Measurements from ENCODE around the gene ALPK3.

The ALPK3 gene

GRCh38 chr15:84821501-84822021 lies 4.4 kb downstream of the ALPK3 start:
- TF ChIP-seq JUND (IDR thresholded peaks at IDR 0.05; ENCODE audit: low read depth), result no peak
- in situ Hi-C loops (cut with HindIII; ENCODE audit: low pct_unique_long_range_greater_than_20kb, low sequenced_read_pairs), result no loop called here
- peak in 1 of 2 experiments; percentile 13 for DNase-seq (ENCODE audit: low read depth in 1 of 2, low spot score in 1 of 2)

GRCh38 chr15:84822653-84823281 lies 5.6 kb downstream of the ALPK3 start:
- in situ Hi-C loops (cut with HindIII; ENCODE audit: low pct_unique_long_range_greater_than_20kb, low sequenced_read_pairs), result no loop called here
- TF ChIP-seq JUND (IDR thresholded peaks at IDR 0.05; ENCODE audit: low read depth), result no peak
- DNase-seq (ENCODE audit: low read depth in 1 of 2, low spot score in 1 of 2), result no peak

GRCh38 chr15:84823282-84823878 lies 6.2 kb downstream of the ALPK3 start:
- TF ChIP-seq JUND (IDR thresholded peaks at IDR 0.05; ENCODE audit: low read depth), result no peak
- in situ Hi-C loops (cut with HindIII; ENCODE audit: low pct_unique_long_range_greater_than_20kb, low sequenced_read_pairs), result no loop called here
- no peak for DNase-seq (ENCODE audit: low read depth in 1 of 2, low spot score in 1 of 2)

DNA sequence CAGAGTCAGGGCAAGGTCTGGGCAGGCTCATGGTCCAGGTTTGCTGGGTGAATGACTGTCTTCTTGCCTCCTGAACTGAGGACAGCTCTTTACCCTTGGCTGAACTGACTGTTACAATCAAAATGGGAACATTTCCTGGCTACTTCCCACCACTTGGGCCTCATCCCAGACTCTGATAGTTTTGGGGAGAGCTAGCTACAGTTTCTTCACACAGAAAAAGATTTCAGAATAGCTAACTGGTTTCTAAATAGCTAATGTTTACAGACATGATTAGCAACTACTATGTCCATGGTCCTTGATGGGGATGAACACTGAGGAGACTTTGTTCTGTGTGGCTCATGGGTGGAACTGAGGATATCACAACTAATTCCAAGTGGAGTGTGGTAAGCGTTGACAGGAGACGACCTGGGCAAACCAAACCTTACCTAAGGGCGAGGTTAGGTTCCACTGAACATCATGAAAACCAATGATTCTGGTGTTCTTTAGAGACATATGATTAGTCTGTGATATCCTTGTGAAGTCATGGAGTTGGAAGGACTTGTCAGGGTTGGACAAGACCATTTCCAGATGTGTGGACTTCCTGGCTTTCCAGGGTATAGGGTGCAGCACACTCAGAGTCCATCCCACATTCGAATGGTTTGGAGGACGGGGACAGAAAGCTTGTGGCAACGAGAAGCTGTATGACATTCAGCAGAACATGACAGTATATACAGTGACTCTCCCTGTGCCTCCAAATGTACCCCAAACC lies 7.3 kb downstream of the ALPK3 start:
- no peak for DNase-seq (ENCODE audit: low read depth in 1 of 2, low spot score in 1 of 2)
- TF ChIP-seq JUND (IDR thresholded peaks at IDR 0.05; ENCODE audit: low read depth), result no peak
- in situ Hi-C loops (cut with HindIII; ENCODE audit: low pct_unique_long_range_greater_than_20kb, low sequenced_read_pairs), result no loop called here

DNA sequence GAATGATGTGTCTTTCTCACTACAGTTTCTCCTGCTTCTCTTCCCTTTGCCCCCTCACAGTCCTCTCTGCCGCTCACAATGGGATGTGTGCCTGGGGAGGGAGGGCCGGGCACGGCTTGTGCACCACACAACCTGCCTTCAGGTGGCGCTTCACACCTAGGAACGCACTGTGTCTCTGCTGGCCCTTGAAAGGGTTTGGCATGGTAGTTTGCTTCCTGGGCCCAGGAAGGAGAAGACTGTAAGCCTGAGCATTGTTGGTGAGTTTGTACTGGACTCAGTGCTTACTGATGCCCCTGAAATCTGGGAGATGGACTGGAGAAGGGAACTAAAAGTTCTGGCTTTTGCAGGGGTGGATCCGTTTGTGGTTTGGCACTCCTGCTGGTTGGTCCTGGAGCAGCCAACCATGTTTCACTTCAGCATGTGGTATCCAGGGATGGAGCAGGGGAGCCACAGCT lies 9.2 kb downstream of the ALPK3 start:
- in situ Hi-C loops (cut with HindIII; ENCODE audit: low pct_unique_long_range_greater_than_20kb, low sequenced_read_pairs), result no loop called here
- TF ChIP-seq JUND (IDR thresholded peaks at IDR 0.05; ENCODE audit: low read depth), result no peak
- DNase-seq (ENCODE audit: low read depth in 1 of 2, low spot score in 1 of 2), result peak; percentile 61 to 68

DNA sequence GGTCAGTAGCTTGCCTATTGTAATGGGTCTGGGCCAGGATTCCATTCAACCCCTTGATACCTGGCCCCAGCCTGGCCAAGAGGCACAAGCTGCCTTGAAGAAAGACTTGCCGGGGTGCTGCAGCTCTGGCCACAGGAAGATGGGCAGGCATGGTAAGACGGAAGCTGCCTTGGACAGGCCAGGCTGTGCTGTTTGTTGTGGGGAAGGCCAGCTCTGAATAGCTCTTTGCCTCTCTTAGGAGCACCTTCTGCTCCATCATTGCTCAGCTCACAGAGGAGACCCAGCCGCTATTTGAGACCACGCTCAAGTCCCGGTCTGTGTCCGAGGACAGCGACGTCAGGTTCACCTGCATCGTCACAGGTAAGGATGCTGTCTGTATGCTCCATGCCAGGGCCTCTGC lies 10.1 kb downstream of the ALPK3 start:
- TF ChIP-seq JUND (IDR thresholded peaks at IDR 0.05; ENCODE audit: low read depth), result no peak
- in situ Hi-C loops (cut with HindIII; ENCODE audit: low pct_unique_long_range_greater_than_20kb, low sequenced_read_pairs), result no loop called here
- DNase-seq (ENCODE audit: low read depth in 1 of 2, low spot score in 1 of 2), result no peak

DNA sequence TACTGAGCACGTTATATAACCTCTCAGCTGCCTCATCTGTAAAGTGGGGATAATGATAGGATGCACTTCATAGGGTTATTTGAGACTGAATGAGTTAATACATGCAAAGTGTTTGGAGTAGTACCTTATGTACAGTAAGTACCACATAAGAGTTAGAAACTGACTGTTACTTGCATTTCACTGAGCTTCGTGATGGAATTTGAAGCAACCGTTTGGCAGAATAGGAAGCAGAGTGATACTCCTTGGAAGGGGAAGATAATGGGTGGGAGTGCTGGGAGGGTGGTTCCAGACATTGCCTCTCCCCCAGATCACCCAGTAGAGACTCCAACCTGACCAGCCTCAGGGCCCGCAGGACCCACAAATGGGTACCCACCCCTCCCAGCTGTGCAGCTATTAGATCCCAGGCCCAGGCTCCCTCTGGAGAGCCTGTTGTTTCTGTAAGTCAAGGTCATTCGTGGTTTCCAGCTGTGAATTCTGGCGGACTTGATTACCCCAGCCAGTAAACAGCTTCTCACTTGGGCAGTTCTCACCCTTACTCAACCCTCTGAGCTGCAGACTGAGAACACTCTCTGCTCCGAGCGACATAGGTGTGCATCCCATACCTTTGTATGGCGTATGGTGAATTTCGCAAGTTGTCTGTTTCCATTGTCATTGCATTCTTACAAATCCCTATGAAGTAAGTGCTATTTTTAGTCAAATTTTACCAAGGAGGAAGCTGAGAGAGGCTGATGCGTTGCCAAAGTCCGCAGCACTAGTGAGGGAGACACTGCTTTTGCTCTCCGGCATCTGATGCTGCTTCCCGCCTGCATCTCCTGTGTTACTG lies 11.1 kb downstream of the ALPK3 start:
- in situ Hi-C loops (cut with HindIII; ENCODE audit: low pct_unique_long_range_greater_than_20kb, low sequenced_read_pairs), result no loop called here
- no peak for TF ChIP-seq JUND (IDR thresholded peaks at IDR 0.05; ENCODE audit: low read depth)
- DNase-seq (ENCODE audit: low read depth in 1 of 2, low spot score in 1 of 2), result no peak

DNA sequence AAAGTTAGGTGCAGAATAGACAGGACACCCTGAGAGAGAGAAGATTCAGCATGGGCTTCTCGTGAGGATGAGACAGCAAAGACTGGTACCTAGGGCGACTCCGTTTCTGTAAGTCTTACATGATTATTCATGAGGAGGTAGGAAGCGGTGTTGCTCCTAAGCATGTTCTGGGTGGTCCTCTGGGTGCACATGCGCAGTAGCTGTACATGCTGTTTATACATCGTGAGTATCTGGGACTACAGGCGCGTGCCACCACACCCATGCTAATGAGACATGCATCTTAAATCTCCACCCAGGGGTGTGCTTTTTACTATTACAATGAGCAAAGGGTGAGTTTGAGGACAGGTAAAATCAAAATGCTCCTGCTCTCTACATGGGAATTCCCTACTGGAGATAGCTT lies 12.3 kb downstream of the ALPK3 start:
- no peak for TF ChIP-seq JUND (IDR thresholded peaks at IDR 0.05; ENCODE audit: low read depth)
- in situ Hi-C loops (cut with HindIII; ENCODE audit: low pct_unique_long_range_greater_than_20kb, low sequenced_read_pairs), result no loop called here

GRCh38 chr15:84830036-84830435 lies 12.9 kb downstream of the ALPK3 start:
- no peak for TF ChIP-seq JUND (IDR thresholded peaks at IDR 0.05; ENCODE audit: low read depth)
- DNase-seq (ENCODE audit: low read depth in 1 of 2, low spot score in 1 of 2), result no peak
- in situ Hi-C loops (cut with HindIII; ENCODE audit: low pct_unique_long_range_greater_than_20kb, low sequenced_read_pairs), result no loop called here

More for the DNA sequence above, 12.3 kb downstream of the ALPK3 start:
- DNase-seq (ENCODE audit: low read depth in 1 of 2, low spot score in 1 of 2), result no peak

DNA sequence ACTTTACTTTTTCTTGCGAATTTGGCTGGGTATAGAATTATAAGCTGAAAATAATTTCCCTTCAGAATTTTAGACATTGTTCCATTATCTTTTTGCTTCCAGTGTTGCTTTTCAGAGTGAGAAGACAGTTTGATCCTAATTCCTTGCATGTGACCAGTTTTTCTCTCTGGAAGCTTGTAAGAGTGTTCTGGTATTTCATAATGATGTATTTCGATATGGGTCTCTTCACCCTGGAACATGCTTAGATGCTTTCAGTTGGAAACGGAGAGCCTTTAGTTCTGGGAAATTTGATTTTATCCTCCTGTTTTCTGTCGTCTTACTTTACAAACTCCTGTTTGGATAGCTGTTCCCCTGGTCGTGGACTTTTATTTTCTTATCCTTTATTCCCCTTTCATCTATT lies 13.9 kb downstream of the ALPK3 start:
- DNase-seq (ENCODE audit: low read depth in 1 of 2, low spot score in 1 of 2), result no peak
- no peak for TF ChIP-seq JUND (IDR thresholded peaks at IDR 0.05; ENCODE audit: low read depth)
- in situ Hi-C loops (cut with HindIII; ENCODE audit: low pct_unique_long_range_greater_than_20kb, low sequenced_read_pairs), result no loop called here

DNA sequence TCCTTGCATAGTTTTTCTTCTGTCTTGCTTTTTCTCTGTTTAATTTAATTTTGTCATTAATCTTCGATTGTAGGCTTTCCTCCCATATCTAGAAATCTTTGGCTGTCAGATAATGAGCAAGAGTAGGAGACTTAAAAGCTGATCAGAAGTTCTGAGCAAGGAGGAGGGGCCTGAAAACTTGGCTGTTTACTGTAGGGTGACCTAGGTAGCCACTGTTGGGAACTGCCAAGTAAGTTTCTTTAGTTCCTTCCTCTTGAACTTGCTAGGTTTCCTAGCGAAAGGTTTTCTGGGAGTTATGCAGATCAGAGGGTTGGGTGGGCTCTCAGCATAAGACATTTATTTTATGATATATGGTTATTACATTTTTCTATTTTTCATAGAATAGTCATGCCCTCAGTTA lies 14.5 kb downstream of the ALPK3 start:
- DNase-seq (ENCODE audit: low read depth in 1 of 2, low spot score in 1 of 2), result no peak
- in situ Hi-C loops (cut with HindIII; ENCODE audit: low pct_unique_long_range_greater_than_20kb, low sequenced_read_pairs), result no loop called here
- no peak for TF ChIP-seq JUND (IDR thresholded peaks at IDR 0.05; ENCODE audit: low read depth)

- DNase-seq (ENCODE audit: low read depth in 1 of 2, low spot score in 1 of 2), result no peak
- no peak for TF ChIP-seq JUND (IDR thresholded peaks at IDR 0.05; ENCODE audit: low read depth)
- in situ Hi-C loops (cut with HindIII; ENCODE audit: low pct_unique_long_range_greater_than_20kb, low sequenced_read_pairs), result no loop called here
These were observed 15.4 kb downstream of the ALPK3 start for GRCh38 chr15:84832448-84833040.

Measured in T47D (cell line).